ENCODE data around the gene ZBED4. TPM values are rescaled to one million over a fixed set of nuclear protein-coding genes. Genes with fewer than 3 reads are reported as not detected.
A peak's percentile ranks its signal among the peaks of the same experiment; 100 is the strongest.

ZBED4 gene
- total RNA-seq, 1 donor from 2014 or later: 22.7 TPM

- no peaks in the 10 kb centered on the region for H3K79me2 ChIP-seq (ENCODE audit: insufficient read depth, low read length)
- peaks cover 8% of the 10 kb centered on the region for H3K36me3 ChIP-seq (ENCODE audit: insufficient read depth, low read length)
- DNase-seq (ENCODE audit: low read depth) (no peak), FAIRE-seq (no peak)
- no peak overlapping the region for H3K9ac ChIP-seq (ENCODE audit: low read length)
- no peaks in the 10 kb centered on the region for H3K27me3 Mint-ChIP-seq (ENCODE audit: low read depth, unreplicated experiment)
- H3K4me3 Mint-ChIP-seq (ENCODE audit: unreplicated experiment): no peak overlapping the region
- H4K20me1 ChIP-seq (ENCODE audit: insufficient read depth, low read length): peaks cover 39% of the 10 kb centered on the region
- H3K4me2 ChIP-seq (ENCODE audit: low read length): no peak overlapping the region
- no peak overlapping the region for H3K27ac Mint-ChIP-seq (ENCODE audit: unreplicated experiment)
- no peak overlapping the region for H3K4me3 ChIP-seq (ENCODE audit: insufficient read depth, low read depth, low read length)
- peaks cover 18% of the 10 kb centered on the region for H3K36me3 Mint-ChIP-seq (ENCODE audit: low read depth, unreplicated experiment)
- no peak overlapping the region for H3K27ac ChIP-seq (ENCODE audit: low read depth, low read length)
- H2AFZ ChIP-seq (ENCODE audit: low read depth, low read length): no peak overlapping the region
- H3K4me1 ChIP-seq (ENCODE audit: insufficient read depth, low read length): no peaks in the 10 kb centered on the region
- H3K27me3 ChIP-seq (ENCODE audit: insufficient read depth, low read length): no peaks in the 10 kb centered on the region
- peaks cover 2% of the 10 kb centered on the region for H3K9me3 Mint-ChIP-seq (ENCODE audit: unreplicated experiment)
- peaks cover 4% of the 10 kb centered on the region for H3K9me3 ChIP-seq (ENCODE audit: insufficient read depth, low read depth, low read length)
- no peaks in the 10 kb centered on the region for H3K4me1 Mint-ChIP-seq (ENCODE audit: low read depth, unreplicated experiment)
- TF ChIP-seq CTCF (IDR thresholded peaks at IDR 0.05; ENCODE audit: insufficient read depth, low read depth, low read length) (no peak), EZH2 (IDR thresholded peaks at IDR 0.05; ENCODE audit: insufficient read depth, low read length) (no peak)
Measured at GRCh38 chr22:49899530-49899929, 45.9 kb downstream of the ZBED4 start.

DNA sequence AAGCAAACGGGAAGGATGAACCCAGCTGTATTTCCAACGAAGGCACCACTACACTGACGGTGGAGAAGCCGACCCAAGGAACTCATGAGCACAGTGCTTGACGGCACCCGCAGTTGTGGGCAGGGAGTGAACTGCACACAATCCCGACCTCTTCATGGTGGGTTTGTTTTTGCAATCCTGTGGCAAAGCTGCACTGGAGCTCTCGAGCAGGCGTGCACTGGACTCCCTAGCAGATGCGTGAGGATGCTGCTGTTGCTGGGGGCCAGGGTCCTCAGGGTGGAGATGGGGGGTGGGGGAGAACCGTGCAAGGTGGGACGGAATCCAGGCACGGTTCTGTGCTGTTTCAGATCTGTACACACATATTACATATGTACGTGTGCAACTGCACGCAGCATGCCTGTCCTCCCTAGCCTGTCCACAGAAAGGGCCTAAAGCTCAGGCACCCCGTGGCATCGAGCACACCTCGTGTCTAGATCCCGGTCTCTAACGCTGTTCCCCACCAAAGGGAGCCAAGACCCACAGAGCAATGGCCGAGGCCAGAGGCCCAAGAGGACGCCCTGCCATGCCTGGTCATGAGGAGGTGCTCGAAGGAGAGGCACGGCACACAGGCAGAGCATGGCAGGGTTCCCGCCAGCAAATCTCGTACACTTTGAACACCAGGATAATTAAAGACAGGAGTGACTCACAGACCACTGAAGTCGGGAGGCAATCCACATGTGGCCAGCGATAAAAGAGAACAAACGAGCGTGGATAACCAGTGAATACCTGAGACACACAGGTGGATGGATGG is 47.0 kb downstream of the ZBED4 start:
- peaks cover 4% of the 10 kb centered on the region for H3K9me3 ChIP-seq (ENCODE audit: insufficient read depth, low read depth, low read length)
- H2AFZ ChIP-seq (ENCODE audit: low read depth, low read length): no peak overlapping the region
- TF ChIP-seq EZH2 (IDR thresholded peaks at IDR 0.05; ENCODE audit: insufficient read depth, low read length) (no peak), CTCF (IDR thresholded peaks at IDR 0.05; ENCODE audit: insufficient read depth, low read depth, low read length) (no peak)
- Mint-ChIP-seq H3K27me3 (ENCODE audit: low read depth, unreplicated experiment) (no peaks in the 10 kb centered on the region), H3K27ac (ENCODE audit: unreplicated experiment) (peak overlapping the region; percentile 12), H3K4me3 (ENCODE audit: unreplicated experiment) (no peak overlapping the region), H3K4me1 (ENCODE audit: low read depth, unreplicated experiment) (no peaks in the 10 kb centered on the region), H3K9me3 (ENCODE audit: unreplicated experiment) (peaks cover 2% of the 10 kb centered on the region), H3K36me3 (ENCODE audit: low read depth, unreplicated experiment) (peaks cover 18% of the 10 kb centered on the region)
- no peak overlapping the region for H3K9ac ChIP-seq (ENCODE audit: low read length)
- H4K20me1 ChIP-seq (ENCODE audit: insufficient read depth, low read length): peaks cover 48% of the 10 kb centered on the region
- peaks cover 8% of the 10 kb centered on the region for H3K36me3 ChIP-seq (ENCODE audit: insufficient read depth, low read length)
- no peaks in the 10 kb centered on the region for H3K27me3 ChIP-seq (ENCODE audit: insufficient read depth, low read length)
- no peak overlapping the region for H3K27ac ChIP-seq (ENCODE audit: low read depth, low read length)
- FAIRE-seq (no peak), DNase-seq (ENCODE audit: low read depth) (no peak)
- H3K4me3 ChIP-seq (ENCODE audit: insufficient read depth, low read depth, low read length): no peak overlapping the region
- H3K4me2 ChIP-seq (ENCODE audit: low read length): no peak overlapping the region
- no peaks in the 10 kb centered on the region for H3K79me2 ChIP-seq (ENCODE audit: insufficient read depth, low read length)
- H3K4me1 ChIP-seq (ENCODE audit: insufficient read depth, low read length): no peaks in the 10 kb centered on the region

DNA sequence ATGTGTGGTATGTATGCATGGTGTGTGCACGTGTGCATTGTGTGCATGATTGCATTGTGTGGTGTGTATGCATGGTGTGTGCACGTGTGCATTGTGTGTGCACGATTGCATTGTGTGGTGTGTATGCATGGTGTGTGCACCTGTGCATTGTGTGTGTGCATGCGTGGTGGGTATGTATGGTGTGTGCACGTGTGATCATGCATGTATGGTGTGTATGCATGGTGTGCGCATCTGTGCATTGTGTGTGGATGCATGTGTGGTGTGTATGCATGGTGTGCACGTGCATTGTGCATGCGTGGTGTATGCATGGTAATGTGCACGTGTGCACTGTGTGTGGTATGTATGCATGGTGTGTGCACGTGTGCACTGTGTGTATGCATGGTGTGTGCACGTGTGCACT is 47.8 kb downstream of the ZBED4 start:
- peaks cover 50% of the 10 kb centered on the region for H4K20me1 ChIP-seq (ENCODE audit: insufficient read depth, low read length)
- no peaks in the 10 kb centered on the region for H3K4me1 ChIP-seq (ENCODE audit: insufficient read depth, low read length)
- no peak for DNase-seq (ENCODE audit: low read depth)
- no peaks in the 10 kb centered on the region for H3K27me3 ChIP-seq (ENCODE audit: insufficient read depth, low read length)
- H3K27ac ChIP-seq (ENCODE audit: low read depth, low read length): no peak overlapping the region
- Mint-ChIP-seq H3K9me3 (ENCODE audit: unreplicated experiment) (peaks cover 2% of the 10 kb centered on the region), H3K27me3 (ENCODE audit: low read depth, unreplicated experiment) (no peaks in the 10 kb centered on the region), H3K4me1 (ENCODE audit: low read depth, unreplicated experiment) (no peaks in the 10 kb centered on the region), H3K36me3 (ENCODE audit: low read depth, unreplicated experiment) (peaks cover 17% of the 10 kb centered on the region), H3K4me3 (ENCODE audit: unreplicated experiment) (no peak overlapping the region), H3K27ac (ENCODE audit: unreplicated experiment) (no peak overlapping the region)
- no peaks in the 10 kb centered on the region for H3K79me2 ChIP-seq (ENCODE audit: insufficient read depth, low read length)
- H3K9me3 ChIP-seq (ENCODE audit: insufficient read depth, low read depth, low read length): peaks cover 4% of the 10 kb centered on the region
- no peak for TF ChIP-seq CTCF (IDR thresholded peaks at IDR 0.05; ENCODE audit: insufficient read depth, low read depth, low read length)
- no peak for TF ChIP-seq EZH2 (IDR thresholded peaks at IDR 0.05; ENCODE audit: insufficient read depth, low read length)
- H3K4me2 ChIP-seq (ENCODE audit: low read length): no peak overlapping the region
- no peak for FAIRE-seq
- no peak overlapping the region for H2AFZ ChIP-seq (ENCODE audit: low read depth, low read length)
- no peak overlapping the region for H3K4me3 ChIP-seq (ENCODE audit: insufficient read depth, low read depth, low read length)
- H3K9ac ChIP-seq (ENCODE audit: low read length): no peak overlapping the region
- H3K36me3 ChIP-seq (ENCODE audit: insufficient read depth, low read length): peaks cover 8% of the 10 kb centered on the region

All from astrocyte (in vitro differentiated cells and primary cell).